GM18526 (cell line): Measurements from ENCODE around the gene IDUA.

Source experiments
- POLR2A ChIP-seq: IDR thresholded peaks from 3 replicates; pipeline ENCODE4 v1.6.1; 2011; ENCODE audit not compliant: insufficient read length; ENCODE audit errors: extremely low read depth

The IDUA gene

GRCh38 chr4:1032861-1033260, 46.0 kb downstream of the IDUA start:
- no peak for TF ChIP-seq POLR2A

DNA sequence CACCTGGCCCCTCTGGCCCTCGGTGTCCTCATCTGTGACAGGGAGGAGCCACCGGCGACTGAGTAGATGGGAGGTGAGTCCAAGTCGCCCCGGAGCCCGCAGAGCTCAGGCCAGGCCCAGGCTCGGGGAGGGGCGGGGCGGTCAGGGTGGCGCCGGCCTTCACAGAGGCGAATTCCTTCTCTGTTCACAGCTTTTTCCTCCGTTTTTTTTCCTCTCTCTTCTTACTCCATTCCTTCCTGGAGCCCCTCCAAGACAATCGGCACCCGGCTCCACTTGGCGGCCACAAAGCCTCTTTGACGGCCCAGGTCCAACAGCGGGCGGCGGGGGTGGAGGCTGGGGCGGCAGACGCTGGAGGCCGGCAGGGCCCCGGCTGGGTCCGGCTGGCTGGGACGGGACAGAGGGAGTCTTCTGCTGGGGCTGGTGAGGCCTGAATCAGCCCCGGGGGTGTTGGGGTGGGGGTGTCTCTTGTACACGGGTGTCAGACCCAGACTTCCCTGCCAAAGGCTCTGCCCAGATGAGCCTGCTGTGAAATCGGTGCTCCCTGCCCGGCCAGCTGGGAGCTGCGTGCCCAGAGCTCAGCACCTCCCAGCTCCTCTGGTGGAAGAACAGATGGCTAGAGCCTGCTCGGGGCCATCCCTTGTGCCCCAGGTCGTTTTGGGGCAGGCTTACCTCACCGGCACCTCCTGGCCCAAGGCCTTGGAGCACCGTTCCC, 47.2 kb downstream of the IDUA start:
- TF ChIP-seq POLR2A, result no peak

DNA sequence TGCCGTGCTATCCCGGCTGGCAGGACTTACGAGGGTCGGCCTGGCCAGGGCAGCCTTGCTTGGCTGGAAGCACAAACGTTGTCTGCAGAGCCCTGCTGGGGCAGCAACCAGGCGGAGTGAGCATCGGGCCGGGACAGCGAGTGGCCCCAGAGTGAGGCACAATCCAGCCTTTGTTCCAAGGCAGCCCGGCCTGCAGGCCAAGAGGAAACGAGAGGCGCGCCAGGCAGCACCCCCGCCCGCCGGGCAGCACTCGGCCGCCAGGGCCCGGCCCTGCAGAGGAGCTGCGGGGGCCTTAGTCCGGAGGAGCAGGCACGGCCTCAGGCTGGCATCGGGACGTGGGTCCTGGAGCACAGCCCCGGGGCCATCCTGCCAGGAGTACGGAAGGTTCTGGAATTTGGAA, 48.7 kb downstream of the IDUA start:
- no peak for TF ChIP-seq POLR2A

DNA sequence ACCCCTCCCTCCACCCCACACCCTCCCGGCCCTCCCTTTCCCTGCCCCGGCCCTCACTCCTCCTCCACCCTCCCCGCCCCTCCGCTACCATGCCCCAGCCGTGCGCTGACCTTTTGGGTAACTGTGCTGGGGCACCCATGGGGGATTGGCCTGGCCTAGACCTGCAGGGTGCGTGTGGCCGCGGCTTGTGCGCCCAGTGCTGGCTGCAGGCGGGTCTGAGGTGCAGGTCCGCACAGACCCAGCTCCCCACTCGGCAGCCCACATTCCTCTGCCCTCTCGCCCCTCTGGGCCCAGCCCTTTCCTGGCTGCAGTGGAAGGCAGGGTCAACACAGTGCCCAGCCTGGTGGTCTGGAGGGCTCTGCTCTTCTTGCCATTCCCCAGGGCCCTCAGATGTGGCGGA, 49.3 kb downstream of the IDUA start:
- TF ChIP-seq POLR2A, result no peak

DNA sequence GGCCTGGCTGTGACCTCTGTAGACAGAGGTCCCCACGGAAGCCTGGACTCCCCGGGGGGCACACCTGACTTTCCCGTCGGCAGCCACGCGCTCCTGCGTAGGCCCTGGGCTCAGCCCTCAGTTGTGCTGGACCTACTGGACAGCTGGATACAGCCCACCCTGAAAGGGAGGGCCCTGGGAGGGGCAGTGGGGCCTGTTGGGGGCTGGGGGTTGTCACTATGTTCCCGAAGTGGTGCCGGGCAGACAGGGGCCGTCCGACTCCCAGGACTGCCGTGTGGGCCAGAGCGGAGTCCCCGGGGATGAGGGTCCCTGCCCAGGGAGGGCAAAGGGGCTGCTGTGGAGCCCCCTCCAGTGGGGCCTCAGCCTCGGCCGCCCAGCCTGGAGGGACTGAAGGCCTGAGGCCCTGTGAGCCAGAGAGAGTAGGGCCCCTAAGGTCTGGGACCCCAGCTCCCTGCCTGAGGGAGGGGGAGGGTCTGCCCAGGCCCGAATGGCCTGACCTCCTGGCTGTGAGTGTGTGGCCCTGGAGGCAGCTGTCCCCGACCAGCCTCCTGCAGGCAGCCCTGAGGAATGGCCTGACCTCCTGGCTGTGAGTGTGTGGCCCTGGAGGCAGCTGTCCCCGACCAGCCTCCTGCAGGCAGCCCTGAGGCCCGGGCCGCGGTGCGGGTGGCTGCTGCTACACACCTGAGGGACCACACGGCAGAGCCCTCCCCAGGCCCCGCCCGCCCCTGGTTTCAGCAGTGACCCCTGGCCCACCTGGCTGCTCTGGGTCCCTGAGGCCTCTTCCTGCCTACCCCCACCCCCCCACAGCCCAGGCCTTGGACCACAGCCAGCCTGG, 50.3 kb downstream of the IDUA start:
- no peak for TF ChIP-seq POLR2A

- no peak for TF ChIP-seq POLR2A
These were observed 52.2 kb downstream of the IDUA start for GRCh38 chr4:1038948-1039492.

DNA sequence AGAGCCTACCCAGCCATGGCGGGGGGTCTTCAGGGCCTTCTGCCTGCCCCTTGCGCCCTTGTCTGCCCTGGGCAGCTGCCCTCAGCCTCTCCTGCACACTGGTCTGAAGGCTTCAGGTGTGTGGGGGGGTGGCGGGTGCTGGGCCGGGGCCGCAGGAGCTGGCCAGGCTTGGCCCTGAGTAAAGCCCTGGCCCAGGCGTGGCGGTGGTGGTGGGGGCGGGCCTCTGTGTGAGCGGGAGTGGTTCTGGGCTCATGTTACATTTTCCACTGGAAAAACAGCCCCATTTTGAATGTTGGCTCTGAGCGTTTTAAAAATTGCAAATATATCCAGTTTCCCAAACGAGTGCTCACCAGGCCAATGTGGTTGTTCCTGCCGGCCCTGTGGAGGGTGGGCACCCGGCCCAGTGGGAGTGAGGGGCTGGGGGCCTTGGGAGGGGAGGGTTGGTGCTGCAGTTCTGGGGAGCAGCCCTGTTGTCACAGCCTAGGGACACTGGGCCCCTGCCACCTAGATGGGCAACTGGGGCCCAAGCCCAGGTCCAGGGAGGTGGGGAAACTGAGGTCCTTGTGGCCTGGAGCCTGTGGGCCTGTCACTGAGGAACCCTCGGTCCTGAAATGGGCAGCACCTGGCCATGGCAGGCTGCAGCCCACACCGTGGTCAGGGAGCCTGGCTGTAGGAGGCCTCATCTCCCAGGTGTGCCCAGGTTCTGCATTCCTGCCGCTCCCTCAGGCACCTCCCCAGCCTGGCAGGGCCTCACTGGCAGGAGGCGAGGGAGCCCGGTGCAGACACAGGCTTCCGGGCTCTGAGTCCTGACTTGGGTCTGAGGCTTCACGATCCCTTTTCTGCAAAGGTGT, 52.9 kb downstream of the IDUA start:
- no peak for TF ChIP-seq POLR2A

GRCh38 chr4:1040344-1041146, 53.7 kb downstream of the IDUA start:
- no peak for TF ChIP-seq POLR2A

GRCh38 chr4:1041147-1041935, 54.5 kb downstream of the IDUA start:
- TF ChIP-seq POLR2A, result no peak

- no peak for TF ChIP-seq POLR2A
These were observed 55.1 kb downstream of the IDUA start for GRCh38 chr4:1041936-1042330.

DNA sequence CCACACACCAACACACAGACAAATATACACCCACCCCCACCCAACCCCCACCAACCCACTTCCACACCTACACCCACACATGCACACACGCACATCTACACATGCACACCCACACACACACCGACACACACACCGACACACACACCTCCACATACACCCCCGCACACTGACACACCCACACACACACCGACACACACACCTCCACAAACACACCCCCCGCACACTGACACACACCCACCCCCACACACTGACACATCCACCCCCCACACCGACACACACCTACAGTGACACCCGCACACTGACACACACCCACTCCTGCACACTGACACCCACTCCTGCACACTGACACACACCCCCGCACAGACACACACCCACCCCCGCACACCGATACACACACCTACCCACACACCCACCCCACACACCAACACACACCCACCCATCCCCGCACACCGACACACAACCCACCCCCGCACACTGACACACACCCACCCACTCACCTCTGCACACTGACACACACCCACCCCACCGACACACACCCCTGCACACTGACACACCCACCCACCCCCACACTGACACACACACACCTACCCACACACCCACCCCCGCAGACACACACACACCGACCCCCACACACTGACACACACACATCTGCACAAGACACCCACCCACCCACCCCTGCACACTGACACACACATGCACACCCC, 55.7 kb downstream of the IDUA start:
- no peak for TF ChIP-seq POLR2A

DNA sequence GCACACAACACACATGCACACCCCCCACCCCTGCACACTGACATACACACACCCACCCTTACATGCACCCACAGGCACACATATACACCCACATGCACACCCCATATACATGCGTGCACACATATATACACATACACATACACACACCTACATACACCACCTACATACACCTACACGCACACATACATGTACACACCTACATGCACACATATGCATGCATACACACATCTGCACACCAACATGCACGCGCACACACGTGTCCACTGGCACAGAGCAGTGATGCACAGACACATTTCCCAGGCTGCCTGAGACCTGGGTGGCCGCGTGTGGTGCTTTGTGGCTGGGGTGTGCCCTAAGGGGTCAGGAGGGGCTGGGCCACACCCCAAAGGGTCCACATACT, 56.3 kb downstream of the IDUA start:
- TF ChIP-seq POLR2A, result no peak
